Kidney (tissue), 14 donors: ENCODE data around the gene TBX15. TPM values are rescaled to one million over a fixed set of nuclear protein-coding genes. Genes with fewer than 3 reads are reported as not detected.

Experiments used
- DNase-seq, 5 donors: peaks; one replicate each; pipeline ENCODE4 v3.0.0-alpha.2; 2013 to 2020
- FAIRE-seq: peaks from 2 replicates; lab custom pipeline; 2012; peaks lifted over from hg19 to GRCh38; lab: Jason Lieb, UNC
- H3K27ac ChIP-seq, 2 donors: one replicate each; pipeline ENCODE4 v1.7.0; 2013; ENCODE audit warnings: low read depth in 2 of 2, low read length in 2 of 2, inconsistent platforms in 1 of 2
- H3K27me3 ChIP-seq: one replicate; pipeline ENCODE4 v1.7.1; 2013; ENCODE audit warnings: low read length, inconsistent platforms; ENCODE audit not compliant: control insufficient read depth, insufficient read depth
- H3K36me3 ChIP-seq, 3 donors: one replicate each; pipeline versions ENCODE4 v1.7.0 to v1.7.1; 2013; ENCODE audit warnings: low read length in 3 of 3, control low read depth in 1 of 3, inconsistent platforms in 1 of 3; ENCODE audit not compliant: insufficient read depth in 3 of 3, control insufficient read depth in 2 of 3
- H3K4me1 ChIP-seq, 3 donors: one replicate each; pipeline versions ENCODE4 v1.7.0 to v1.7.1; 2013; ENCODE audit warnings: low read length in 3 of 3, inconsistent platforms in 1 of 3, low read depth in 1 of 3; ENCODE audit not compliant: control insufficient read depth in 2 of 3, insufficient read depth in 2 of 3
- H3K4me3 ChIP-seq, 3 donors: one replicate each; pipeline versions ENCODE4 v1.7.0 to v1.8.1; 2013; ENCODE audit warnings: low read length in 3 of 3, control low read depth in 1 of 3, inconsistent platforms in 1 of 3
- H3K9ac ChIP-seq, 3 donors: one replicate each; pipeline versions ENCODE4 v1.7.0 to v1.7.1; 2013; ENCODE audit warnings: low read length in 3 of 3, control low read depth in 1 of 3, inconsistent platforms in 1 of 3
- H3K9me3 ChIP-seq, 3 donors: one replicate each; pipeline versions ENCODE4 v1.7.0 to v1.7.1; 2013; ENCODE audit warnings: low read length in 3 of 3, control low read depth in 1 of 3, inconsistent platforms in 1 of 3; ENCODE audit not compliant: control insufficient read depth in 2 of 3, insufficient read depth in 1 of 3
- intact Hi-C: fragments of 100-400 bp; cut with DNase I; formaldehyde crosslinking; loops from one replicate; pipeline ENCODE4 v1.11.1; 2022
- polyA plus RNA-seq: library from polyadenylated mRNA; stranded (reverse); fragments of 350-450 nt; fragmentation: Illumina TruSeq; extraction: RNeasy Lipid Tissue Mini Kit (QIAGEN cat#74804); gene quantifications from one replicate; pipeline ENCODE4 v1.2.3, GENCODE V29; 2014; ENCODE audit warnings: low read depth, low replicate concordance; ENCODE audit not compliant: insufficient read depth
- total RNA-seq: library from RNA; stranded (reverse); fragmentation: NEBNext Ultra II Directional; extraction: Animal tissue kit (Norgen Biotek cat#: 25700); gene quantifications from one replicate; pipeline ENCODE4 v1.2.1, GENCODE V29; 2021
- TF ChIP-seq, protein P1 (sequence below): IDR thresholded peaks from 3 replicates; pipeline ENCODE4 v1.5.1; 2012; ENCODE audit warnings: mild to moderate bottlenecking, moderate library complexity, borderline replicate concordance; ENCODE audit not compliant: insufficient read depth; ENCODE audit errors: extremely low read depth
- donor health status: control.
- donor health status: control.
- donor health status: control.
- donor health status: control.
- donor health status: control.
- donor health status: DM: yes; HTN: yes; CAD: no.
- donor health status: Normal renal cell carcinoma (clear cell type).

TBX15 gene
- total and polyA plus RNA-seq, 2 donors from 2014 or later = 0.82 TPM; not detected in 1

DNA sequence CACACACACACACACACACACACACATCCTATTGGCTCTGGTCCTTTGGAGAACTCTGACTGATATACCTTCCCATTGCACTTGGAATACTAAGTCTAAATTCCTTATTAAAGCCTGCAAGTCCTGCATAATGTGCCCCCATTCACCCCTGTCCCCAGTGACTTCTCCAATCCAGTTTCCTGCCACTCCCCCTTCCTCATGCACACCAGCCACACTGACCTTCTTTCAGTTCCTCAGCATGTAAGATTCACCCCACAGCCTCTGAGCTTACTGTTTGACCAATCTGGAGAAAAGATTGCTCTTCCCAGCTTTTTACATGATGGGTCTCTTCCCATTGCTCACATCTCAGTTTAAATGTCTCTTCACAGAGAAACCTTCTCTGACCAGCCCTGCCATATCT, 146.6 kb downstream of the TBX15 start:
- Histone ChIP-seq H3K27me3 (no peaks in the 10 kb centered on the region), H3K27ac (no peak overlapping the region), H3K9me3 (no peaks in the 10 kb centered on the region), H3K9ac (no peak overlapping the region), H3K36me3 (no peaks in the 10 kb centered on the region), H3K4me1 (no peaks in the 10 kb centered on the region), H3K4me3 (no peak overlapping the region)
- intact Hi-C loops = no loop called here
- TF ChIP-seq, protein P1, sequence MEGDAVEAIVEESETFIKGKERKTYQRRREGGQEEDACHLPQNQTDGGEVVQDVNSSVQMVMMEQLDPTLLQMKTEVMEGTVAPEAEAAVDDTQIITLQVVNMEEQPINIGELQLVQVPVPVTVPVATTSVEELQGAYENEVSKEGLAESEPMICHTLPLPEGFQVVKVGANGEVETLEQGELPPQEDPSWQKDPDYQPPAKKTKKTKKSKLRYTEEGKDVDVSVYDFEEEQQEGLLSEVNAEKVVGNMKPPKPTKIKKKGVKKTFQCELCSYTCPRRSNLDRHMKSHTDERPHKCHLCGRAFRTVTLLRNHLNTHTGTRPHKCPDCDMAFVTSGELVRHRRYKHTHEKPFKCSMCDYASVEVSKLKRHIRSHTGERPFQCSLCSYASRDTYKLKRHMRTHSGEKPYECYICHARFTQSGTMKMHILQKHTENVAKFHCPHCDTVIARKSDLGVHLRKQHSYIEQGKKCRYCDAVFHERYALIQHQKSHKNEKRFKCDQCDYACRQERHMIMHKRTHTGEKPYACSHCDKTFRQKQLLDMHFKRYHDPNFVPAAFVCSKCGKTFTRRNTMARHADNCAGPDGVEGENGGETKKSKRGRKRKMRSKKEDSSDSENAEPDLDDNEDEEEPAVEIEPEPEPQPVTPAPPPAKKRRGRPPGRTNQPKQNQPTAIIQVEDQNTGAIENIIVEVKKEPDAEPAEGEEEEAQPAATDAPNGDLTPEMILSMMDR = no peak
- no peak for DNase-seq
- FAIRE-seq = no peak

Other genes with a start within 250 kb of the TBX15 start
- 14.8 TPM for gene WARS2, start 152.3 kb upstream of the TBX15 start, total RNA-seq
- gene WARS2, start 152.3 kb upstream of the TBX15 start, polyA plus RNA-seq = 13.9 TPM